IMR-90 (cell line): Measurements from ENCODE around the gene SDS. TPM values are rescaled to one million over a fixed set of nuclear protein-coding genes. Genes with fewer than 3 reads are reported as not detected.

Experiments
- ATAC-seq: fragments of 200-7000 bp; cut with Tn5 transposase; 2 replicates; pipeline ENCODE4 v1.9.1; 2020; ENCODE audit warnings: low read depth, mild to moderate bottlenecking, moderate library complexity
- BruUV-seq: library from RNA; stranded (reverse); fragments of 400-500 nt; replicated peaks from 2 replicates; lab custom pipeline; 2021; lab: Mats Ljungman, UMichigan
- CTCF ChIA-PET: fragments of 300-600 bp; formaldehyde crosslinking; extraction: SDS; loops from one replicate; lab custom pipeline; 2021; ENCODE audit warnings: antibody characterized with exemption; lab: Yijun Ruan, JAX
- POLR2A ChIA-PET: fragments of 300-600 bp; sonication (Branson Sonifier 250); formaldehyde crosslinking; loops from one replicate; lab custom pipeline; 2022; ENCODE audit warnings: antibody characterized with exemption; ENCODE audit not compliant: unreplicated experiment; lab: Charles Lee
- DNase-seq: peaks from one replicate; pipeline ENCODE4 v3.0.0; 2013
- H2AFZ ChIP-seq: replicated peaks from 2 replicates; pipeline ENCODE3; 2013; ENCODE audit warnings: low read length, mild to moderate bottlenecking; ENCODE audit not compliant: poor library complexity
- H2AK5ac ChIP-seq: 2 replicates; pipeline ENCODE4 v1.6.1; 2013; ENCODE audit warnings: low read depth, low read length, inconsistent platforms
- H2AK9ac ChIP-seq: replicated peaks from 2 replicates; pipeline ENCODE3; 2013; ENCODE audit warnings: mild to moderate bottlenecking, low read depth, low read length, moderate library complexity; ENCODE audit not compliant: poor library complexity
- H2BK120ac ChIP-seq: 2 replicates; pipeline ENCODE4 v1.6.1; 2013; ENCODE audit warnings: low read depth, low read length, inconsistent platforms
- H2BK15ac ChIP-seq: 3 replicates; pipeline ENCODE4 v1.6.1; 2013; ENCODE audit warnings: low read depth, low read length, inconsistent platforms
- H2BK20ac ChIP-seq: 2 replicates; pipeline ENCODE4 v1.6.1; 2013; ENCODE audit warnings: low read depth, mild to moderate bottlenecking, inconsistent platforms, low read length, moderate library complexity
- H2BK5ac ChIP-seq: 2 replicates; pipeline ENCODE4 v1.6.1; 2013; ENCODE audit warnings: mild to moderate bottlenecking, low read depth, low read length, inconsistent platforms; ENCODE audit not compliant: poor library complexity, severe bottlenecking
- H3K14ac ChIP-seq: replicated peaks from 2 replicates; pipeline ENCODE4 v1.6.1; 2013; ENCODE audit warnings: low read depth, low read length, inconsistent platforms
- H3K18ac ChIP-seq: 2 replicates; pipeline ENCODE4 v1.6.1; 2013; ENCODE audit warnings: low read depth, low read length, control low read depth
- H3K23ac ChIP-seq: 2 replicates; pipeline ENCODE4 v1.6.1; 2013; ENCODE audit warnings: low read depth, low read length, inconsistent platforms
- H3K27ac ChIP-seq: 2 replicates; pipeline ENCODE4 v1.5.1; 2013; ENCODE audit warnings: mild to moderate bottlenecking, control low read depth, low read length; ENCODE audit not compliant: insufficient read depth
- H3K27me3 ChIP-seq: 2 replicates; pipeline ENCODE4 v1.6.1; 2013; ENCODE audit warnings: low read length; ENCODE audit not compliant: control insufficient read depth, insufficient read depth
- H3K36me3 ChIP-seq: 2 replicates; pipeline ENCODE4 v1.6.1; 2013; ENCODE audit warnings: low read length, mixed read lengths; ENCODE audit not compliant: control insufficient read depth, insufficient read depth
- H3K4ac ChIP-seq: 2 replicates; pipeline ENCODE4 v1.6.1; 2013; ENCODE audit warnings: low read depth, low read length, inconsistent platforms
- H3K4me1 ChIP-seq: 2 replicates; pipeline ENCODE4 v1.6.1; 2013; ENCODE audit warnings: low read length, mixed read lengths; ENCODE audit not compliant: control insufficient read depth, insufficient read depth
- H3K4me2 ChIP-seq: 2 replicates; pipeline ENCODE4 v1.6.1; 2013; ENCODE audit warnings: low read depth, mild to moderate bottlenecking, control low read depth, low read length, moderate library complexity
- H3K4me3 ChIP-seq: 2 replicates; pipeline ENCODE4 v1.5.1; 2013; ENCODE audit warnings: low read depth, mild to moderate bottlenecking, control low read depth, low read length, moderate library complexity; ENCODE audit not compliant: insufficient read depth
- H3K56ac ChIP-seq: 2 replicates; pipeline ENCODE4 v1.6.1; 2013; ENCODE audit warnings: low read length, inconsistent platforms; ENCODE audit not compliant: insufficient read depth; ENCODE audit errors: extremely low read depth
- H3K79me1 ChIP-seq, 2 experiments: 2 replicates each; pipeline ENCODE4 v1.6.1; 2013; ENCODE audit warnings: low read length in 2 of 2, inconsistent platforms in 1 of 2, low read depth in 1 of 2
- H3K9ac ChIP-seq: 2 replicates; pipeline ENCODE4 v1.6.1; 2013; ENCODE audit warnings: low read depth, low read length, control low read depth
- H3K9me1 ChIP-seq: 2 replicates; pipeline ENCODE4 v1.6.1; 2013; ENCODE audit warnings: low read length, inconsistent platforms; ENCODE audit not compliant: insufficient read depth
- H3K9me3 ChIP-seq: 2 replicates; pipeline ENCODE4 v1.6.1; 2013; ENCODE audit warnings: low read length; ENCODE audit not compliant: control insufficient read depth, insufficient read depth
- H4K20me1 ChIP-seq: 2 replicates; pipeline ENCODE4 v1.6.1; 2013; ENCODE audit warnings: low read length, inconsistent platforms; ENCODE audit not compliant: insufficient read depth
- H4K5ac ChIP-seq: 2 replicates; pipeline ENCODE4 v1.6.1; 2013; ENCODE audit warnings: mild to moderate bottlenecking, low read depth, low read length, control low read depth
- H4K8ac ChIP-seq, 2 experiments: 2 replicates each; pipeline ENCODE4 v1.6.1; 2013; ENCODE audit warnings: low read depth in 2 of 2, low read length in 2 of 2, control low read depth in 1 of 2, inconsistent platforms in 1 of 2
- H4K91ac ChIP-seq: 2 replicates; pipeline ENCODE4 v1.6.1; 2013; ENCODE audit warnings: low read depth, low read length, inconsistent platforms; ENCODE audit not compliant: insufficient read depth
- BHLHE40 ChIP-seq: fragments of 150-350 bp; IDR thresholded peaks from 2 replicates; pipeline ENCODE4 v1.6.1; 2016; ENCODE audit warnings: mild to moderate bottlenecking, low read depth, low read length
- CEBPB ChIP-seq: IDR thresholded peaks from 2 replicates; pipeline ENCODE4 v1.6.1; 2012; ENCODE audit warnings: low read depth, low read length, improper control_type of control experiment
- CHD1 ChIP-seq: IDR thresholded peaks from 2 replicates; pipeline ENCODE4 v1.6.1; 2012; ENCODE audit warnings: low read depth, low read length, improper control_type of control experiment
- FOS ChIP-seq: fragments of 150-350 bp; IDR thresholded peaks from 2 replicates; pipeline ENCODE4 v1.6.1; 2016; ENCODE audit warnings: low read depth, low read length
- MAZ ChIP-seq: IDR thresholded peaks from 2 replicates; pipeline ENCODE4 v1.6.1; 2012; ENCODE audit warnings: low read depth, mild to moderate bottlenecking, low read length, improper control_type of control experiment, moderate library complexity, borderline replicate concordance
- MXI1 ChIP-seq: IDR thresholded peaks from 2 replicates; pipeline ENCODE4 v1.6.1; 2012; ENCODE audit warnings: low read depth, mild to moderate bottlenecking, low read length, moderate library complexity, borderline replicate concordance
- NFE2L2 ChIP-seq: fragments of 150-350 bp; IDR thresholded peaks from 2 replicates; pipeline ENCODE4 v1.6.1; 2016; ENCODE audit warnings: low read depth, mild to moderate bottlenecking, low read length
- RAD21 ChIP-seq: IDR thresholded peaks from 2 replicates; pipeline ENCODE4 v1.6.1; 2012; ENCODE audit warnings: low read length, improper control_type of control experiment
- RFX5 ChIP-seq: IDR thresholded peaks from 2 replicates; pipeline ENCODE4 v1.8.0; 2012; ENCODE audit warnings: low read depth, mild to moderate bottlenecking, low read length, moderate library complexity
- SMC3 ChIP-seq: fragments of 150-350 bp; IDR thresholded peaks from 2 replicates; pipeline ENCODE4 v1.6.1; 2016; ENCODE audit warnings: low read depth, mild to moderate bottlenecking, antibody characterized with exemption, low read length, moderate library complexity
- WGBS, 2 experiments: methylation state at CpG; one replicate each; pipeline versions ENCODE4 v1.1.5 to v1.1.7; 2013; ENCODE audit warnings: missing lambda C conversion rate in 2 of 2; ENCODE audit not compliant: insufficient read length in 1 of 2; ENCODE audit errors: extremely low coverage in 2 of 2; 5-methylcytosine and 5-hydroxymethylcytosine counted together
- dilution Hi-C: fragments of 300-500 bp; cut with HindIII; formaldehyde crosslinking; loops from one replicate; pipeline ENCODE4 v1.14.3; 2018; ENCODE audit warnings: low sequenced_read_pairs; ENCODE audit not compliant: unreplicated experiment
- in situ Hi-C: fragments of 300-500 bp; cut with MboI; formaldehyde crosslinking; loops from 3 replicates; pipeline ENCODE4 v1.14.3; 2019; ENCODE audit warnings: low sequenced_read_pairs, inconsistent platforms, mixed read lengths
- intact Hi-C: fragments of 100-400 bp; cut with micrococcal nuclease; formaldehyde crosslinking; loops from 2 replicates; pipeline ENCODE4 v1.10.0; 2022
- polyA plus RNA-seq, 3 experiments: library from polyadenylated mRNA; depleted of rRNA; stranded (reverse); fragments of >200 nt; gene quantifications; 2 replicates each; pipeline ENCODE4 v1.2.3, GENCODE V29; 2012; ENCODE audit warnings: low replicate concordance in 1 of 3
- total RNA-seq: library from RNA; depleted of rRNA; stranded (reverse); fragments of >200 nt; gene quantifications from 2 replicates; pipeline ENCODE4 v1.2.3, GENCODE V29; 2012

SDS gene
- total and polyA plus RNA-seq, 2 of the 4 experiments (the other 2 are of a cell fraction), result not detected

DNA sequence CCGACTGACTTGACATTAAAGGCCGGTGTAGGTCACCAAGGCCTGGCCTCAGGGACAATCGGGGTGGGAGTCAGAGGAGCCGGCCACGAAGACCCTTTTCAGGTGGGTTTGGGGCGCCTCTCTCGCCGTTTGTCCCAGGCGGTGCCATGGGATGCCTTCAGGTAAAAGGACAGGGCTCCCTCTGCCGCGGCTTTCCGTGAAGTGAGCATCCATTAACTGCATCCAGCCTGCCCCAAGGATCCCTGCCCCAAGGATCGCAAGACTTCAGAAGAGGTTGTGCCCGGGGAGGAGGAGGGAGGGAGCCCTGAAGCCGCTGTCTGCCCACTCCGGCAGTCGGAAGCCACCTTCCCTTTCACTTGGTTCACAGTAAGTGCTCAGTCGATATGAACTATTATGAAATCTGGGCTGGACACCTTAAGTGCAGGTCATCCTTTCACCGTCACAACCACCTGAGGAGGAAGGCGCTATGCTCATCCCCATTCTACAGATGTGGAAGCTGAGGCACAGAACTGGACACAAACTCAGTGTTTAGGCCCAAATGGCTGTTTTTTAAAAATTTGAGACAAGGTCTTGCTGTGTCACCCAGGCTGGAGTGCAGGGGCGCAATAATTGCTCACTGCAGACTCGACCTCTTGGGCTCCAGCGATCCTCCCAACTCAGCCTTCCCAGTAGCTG lies 964 bp downstream of the SDS start:
- no peak overlapping the region for H4K5ac ChIP-seq
- H4K8ac ChIP-seq, result no peak overlapping the region
- H3K18ac ChIP-seq, result no peak overlapping the region
- H3K4ac ChIP-seq, result no peak overlapping the region
- H2BK20ac ChIP-seq, result no peak overlapping the region
- no peak overlapping the region for H3K4me3 ChIP-seq
- no peaks in the 10 kb centered on the region for H3K36me3 ChIP-seq
- H2AK5ac ChIP-seq, result no peak overlapping the region
- ATAC-seq, result no peak
- no peak overlapping the region for H3K23ac ChIP-seq
- no peak overlapping the region for H3K56ac ChIP-seq
- H3K27ac ChIP-seq, result no peak overlapping the region
- H3K14ac ChIP-seq, result no peak overlapping the region
- no peaks in the 10 kb centered on the region for H3K9me3 ChIP-seq
- H2AK9ac ChIP-seq, result no peak overlapping the region
- no peaks in the 10 kb centered on the region for H3K9me1 ChIP-seq
- WGBS, 2 experiments, result 86% methylated on average over 10 of the region's 23 CpGs; no CpG with 5 or more reads in 1 of the 2 experiments
- no peaks in the 10 kb centered on the region for H3K79me1 ChIP-seq
- H2AFZ ChIP-seq, result no peak overlapping the region
- no peak for TF ChIP-seq RFX5
- TF ChIP-seq MAZ, result no peak
- TF ChIP-seq NFE2L2, result no peak
- TF ChIP-seq SMC3, result no peak
- no peak for TF ChIP-seq RAD21
- no peak for TF ChIP-seq FOS
- no peak for TF ChIP-seq BHLHE40
- no peak for TF ChIP-seq CEBPB
- TF ChIP-seq MXI1, result no peak
- TF ChIP-seq CHD1, result no peak
- BruUV-seq, result no TSS peak
- H3K27me3 ChIP-seq, result peaks cover 4% of the 10 kb centered on the region; the same call in 1 of the 2 replicates
- no peak overlapping the region for H4K91ac ChIP-seq
- intact Hi-C loops (no loop called here), dilution Hi-C loops (no loop called here), in situ Hi-C loops (no loop called here)
- H3K4me1 ChIP-seq, result no peaks in the 10 kb centered on the region
- no peak overlapping the region for H2BK120ac ChIP-seq
- ChIA-PET CTCF (interaction anchor here (0.6 to 1.7 kb wide), 2 partner anchors 12 to 23 kb away, joined by 3 to 5 read pairs; no protein-coding TSS in a partner anchor), POLR2A (no interaction called here)
- no peak overlapping the region for H2BK15ac ChIP-seq
- no peak for DNase-seq
- no peak overlapping the region for H3K9ac ChIP-seq
- H3K4me2 ChIP-seq, result no peak overlapping the region
- H2BK5ac ChIP-seq, result no peak overlapping the region
- no peaks in the 10 kb centered on the region for H4K20me1 ChIP-seq
